ENCODE results near the gene HOXC12. TPM values are rescaled to one million over a fixed set of nuclear protein-coding genes. Genes with fewer than 3 reads are reported as not detected.

HOXC12 gene
- total and polyA plus RNA-seq, 4 donors = not detected

- no peak overlapping the region for H3K27ac ChIP-seq (ENCODE audit: low read depth in 1 of 2, low read length in 2 of 2)
- no peaks in the 10 kb centered on the region for H3K36me3 ChIP-seq (ENCODE audit: control insufficient read depth in 4 of 4, insufficient read depth in 3 of 4, low read depth in 1 of 4, low read length in 3 of 4)
- TF ChIP-seq GABPA (IDR thresholded peaks at IDR 0.05 in 1 of 2, conservative IDR thresholded peaks at IDR 0.05 in 1 of 2) (no peak), EGR1 (IDR thresholded peaks at IDR 0.05; ENCODE audit: low read depth in 2 of 2) (no peak), MAX (IDR thresholded peaks at IDR 0.05) (no peak), RXRA (IDR thresholded peaks at IDR 0.05) (no peak), RAD21 (IDR thresholded peaks at IDR 0.05) (no peak)
- H3K4me3 ChIP-seq (ENCODE audit: low read depth in 1 of 3, low read length in 3 of 3) = no peak overlapping the region
- H3K27me3 ChIP-seq (ENCODE audit: control insufficient read depth in 4 of 4, insufficient read depth in 4 of 4, low read length in 3 of 4) = peaks cover 15 to 45% (median 29%) of the 10 kb centered on the region in 4 donors
- no peak for DNase-seq (ENCODE audit: low spot score)
- WGBS = 8% methylated on average over 86 of the region's 86 CpGs
- peaks cover 0 to 2% (median 0%) of the 10 kb centered on the region in 4 donors for H3K4me1 ChIP-seq (ENCODE audit: control insufficient read depth in 4 of 4, insufficient read depth in 4 of 4, low read length in 3 of 4)
- H3K9me3 ChIP-seq (ENCODE audit: control insufficient read depth in 4 of 4, low read length in 3 of 4) = peaks cover 0 to 4% (median 0%) of the 10 kb centered on the region in 4 donors
- H3K9ac ChIP-seq (ENCODE audit: low read depth in 1 of 2, low read length in 2 of 2) = no peak overlapping the region
Measured at GRCh38 chr12:53955036-53955775, 503 bp downstream of the HOXC12 start.

GRCh38 chr12:53955776-53956250, 1.1 kb downstream of the HOXC12 start:
- Histone ChIP-seq H3K9ac (ENCODE audit: low read depth in 1 of 2, low read length in 2 of 2) (no peak overlapping the region), H3K9me3 (ENCODE audit: control insufficient read depth in 4 of 4, low read length in 3 of 4) (peaks cover 0 to 4% (median 0%) of the 10 kb centered on the region in 4 donors), H3K4me1 (ENCODE audit: control insufficient read depth in 4 of 4, insufficient read depth in 4 of 4, low read length in 3 of 4) (peaks cover 0 to 2% (median 0%) of the 10 kb centered on the region in 4 donors), H3K27me3 (ENCODE audit: control insufficient read depth in 4 of 4, insufficient read depth in 4 of 4, low read length in 3 of 4) (peaks cover 15 to 47% (median 26%) of the 10 kb centered on the region in 4 donors), H3K27ac (ENCODE audit: low read depth in 1 of 2, low read length in 2 of 2) (no peak overlapping the region), H3K36me3 (ENCODE audit: control insufficient read depth in 4 of 4, insufficient read depth in 3 of 4, low read depth in 1 of 4, low read length in 3 of 4) (no peaks in the 10 kb centered on the region), H3K4me3 (ENCODE audit: low read depth in 1 of 3, low read length in 3 of 3) (no peak overlapping the region)
- TF ChIP-seq YY1 (IDR thresholded peaks at IDR 0.05) (no peak), GABPA (IDR thresholded peaks at IDR 0.05 in 1 of 2, conservative IDR thresholded peaks at IDR 0.05 in 1 of 2) (no peak)
- DNase-seq (ENCODE audit: low spot score) = no peak
- 11% methylated on average over 10 of the region's 10 CpGs for WGBS

- Histone ChIP-seq H3K27ac (ENCODE audit: low read depth in 1 of 2, low read length in 2 of 2) (no peak overlapping the region), H3K36me3 (ENCODE audit: control insufficient read depth in 4 of 4, insufficient read depth in 3 of 4, low read depth in 1 of 4, low read length in 3 of 4) (no peaks in the 10 kb centered on the region), H3K27me3 (ENCODE audit: control insufficient read depth in 4 of 4, insufficient read depth in 4 of 4, low read length in 3 of 4) (peaks cover 13 to 47% (median 25%) of the 10 kb centered on the region in 4 donors), H3K9ac (ENCODE audit: low read depth in 1 of 2, low read length in 2 of 2) (no peak overlapping the region), H3K9me3 (ENCODE audit: control insufficient read depth in 4 of 4, low read length in 3 of 4) (peaks cover 0 to 4% (median 0%) of the 10 kb centered on the region in 4 donors), H3K4me3 (ENCODE audit: low read depth in 1 of 3, low read length in 3 of 3) (no peak overlapping the region), H3K4me1 (ENCODE audit: control insufficient read depth in 4 of 4, insufficient read depth in 4 of 4, low read length in 3 of 4) (peaks cover 0 to 2% (median 0%) of the 10 kb centered on the region in 4 donors)
- no peak for DNase-seq (ENCODE audit: low spot score)
- TF ChIP-seq FOXA2 (IDR thresholded peaks at IDR 0.05) (no peak), RXRA (IDR thresholded peaks at IDR 0.05) (no peak), HNF4A (conservative IDR thresholded peaks at IDR 0.05) (no peak)
- WGBS = 12% methylated on average over 25 of the region's 25 CpGs
Measured at GRCh38 chr12:53956251-53956887, 1.7 kb downstream of the HOXC12 start.

- H3K9ac ChIP-seq (ENCODE audit: low read depth in 1 of 2, low read length in 2 of 2) = no peak overlapping the region
- H3K4me1 ChIP-seq (ENCODE audit: control insufficient read depth in 4 of 4, insufficient read depth in 4 of 4, low read length in 3 of 4) = peaks cover 0 to 2% (median 0%) of the 10 kb centered on the region in 4 donors
- H3K27me3 ChIP-seq (ENCODE audit: control insufficient read depth in 4 of 4, insufficient read depth in 4 of 4, low read length in 3 of 4) = peaks cover 13 to 46% (median 27%) of the 10 kb centered on the region in 4 donors
- no peak for DNase-seq (ENCODE audit: low spot score)
- no peak for TF ChIP-seq TAF1 (conservative IDR thresholded peaks at IDR 0.05)
- TF ChIP-seq FOXA2 (IDR thresholded peaks at IDR 0.05) = no peak
- no peak for TF ChIP-seq ATF3 (IDR thresholded peaks at IDR 0.05)
- no peak for TF ChIP-seq YY1 (IDR thresholded peaks at IDR 0.05)
- no peak for TF ChIP-seq NR2F2 (IDR thresholded peaks at IDR 0.05)
- TF ChIP-seq CTCF (IDR thresholded peaks at IDR 0.05; ENCODE audit: low read depth, low read length, missing input control) = no peak
- TF ChIP-seq GABPA (IDR thresholded peaks at IDR 0.05 in 1 of 2, conservative IDR thresholded peaks at IDR 0.05 in 1 of 2) = no peak
- TF ChIP-seq EGR1 (IDR thresholded peaks at IDR 0.05; ENCODE audit: low read depth in 2 of 2) = no peak
- no peak for TF ChIP-seq ZBTB33 (IDR thresholded peaks at IDR 0.05)
- H3K27ac ChIP-seq (ENCODE audit: low read depth in 1 of 2, low read length in 2 of 2) = no peak overlapping the region
- H3K4me3 ChIP-seq (ENCODE audit: low read depth in 1 of 3, low read length in 3 of 3) = no peak overlapping the region
- H3K36me3 ChIP-seq (ENCODE audit: control insufficient read depth in 4 of 4, insufficient read depth in 3 of 4, low read depth in 1 of 4, low read length in 3 of 4) = no peaks in the 10 kb centered on the region
- 18% methylated on average over 11 of the region's 11 CpGs for WGBS
- peaks cover 0 to 3% (median 0%) of the 10 kb centered on the region in 4 donors for H3K9me3 ChIP-seq (ENCODE audit: control insufficient read depth in 4 of 4, low read length in 3 of 4)
Measured at GRCh38 chr12:53956914-53957536, 2.3 kb downstream of the HOXC12 start.

All from liver (tissue), 9 donors.